ENCODE measurements around the gene NKAIN2. TPM values are rescaled to one million over a fixed set of nuclear protein-coding genes. Genes with fewer than 3 reads are reported as not detected.

NKAIN2 gene
- total RNA-seq, 4 donors from 2014 or later: 0.31 to 0.58 (median 0.39) TPM; not detected in 1

- Histone ChIP-seq H3K4me3 (no peak overlapping the region), H3K27ac (no peak overlapping the region), H3K9me3 (no peaks in the 10 kb centered on the region), H3K4me1 (no peaks in the 10 kb centered on the region), H3K27me3 (no peaks in the 10 kb centered on the region), H3K36me3 (no peaks in the 10 kb centered on the region)
- in situ Hi-C loops (cut with MboI; ENCODE audit: low sequenced_read_pairs in 4 of 4): no loop called here
- DNase-seq: no peak
- TF ChIP-seq POLR2A (IDR thresholded peaks at IDR 0.05): no peak
- no peak for TF ChIP-seq CTCF (IDR thresholded peaks at IDR 0.05 in 4 of 5, conservative IDR thresholded peaks at IDR 0.05 in 1 of 5)
- ATAC-seq: no peak
- intact Hi-C loops (cut with DNase I; ENCODE audit: low total_unique reads): no loop called here
These were observed 506.5 kb downstream of the NKAIN2 start for GRCh38 chr6:124310139-124310538.

- H3K27ac ChIP-seq: no peak overlapping the region
- H3K9me3 ChIP-seq: no peaks in the 10 kb centered on the region
- ATAC-seq (no peak), DNase-seq (no peak)
- no peaks in the 10 kb centered on the region for H3K36me3 ChIP-seq
- no peaks in the 10 kb centered on the region for H3K4me1 ChIP-seq
- no peaks in the 10 kb centered on the region for H3K27me3 ChIP-seq
- in situ Hi-C loops (cut with MboI; ENCODE audit: low sequenced_read_pairs in 4 of 4): no loop called here
- intact Hi-C loops (cut with DNase I; ENCODE audit: low total_unique reads): no loop called here
- no peak overlapping the region for H3K4me3 ChIP-seq
- TF ChIP-seq CTCF (IDR thresholded peaks at IDR 0.05 in 4 of 5, conservative IDR thresholded peaks at IDR 0.05 in 1 of 5): no peak
- TF ChIP-seq POLR2A (IDR thresholded peaks at IDR 0.05): no peak
These were observed 515.7 kb downstream of the NKAIN2 start for GRCh38 chr6:124319410-124319809.

GRCh38 chr6:124324237-124324636, 520.6 kb downstream of the NKAIN2 start:
- in situ Hi-C loops (cut with MboI; ENCODE audit: low sequenced_read_pairs in 4 of 4) (no loop called here), intact Hi-C loops (cut with DNase I; ENCODE audit: low total_unique reads) (no loop called here)
- H3K27ac ChIP-seq: no peak overlapping the region
- TF ChIP-seq CTCF (IDR thresholded peaks at IDR 0.05 in 4 of 5, conservative IDR thresholded peaks at IDR 0.05 in 1 of 5) (no peak), POLR2A (IDR thresholded peaks at IDR 0.05) (no peak)
- ATAC-seq (no peak), DNase-seq (no peak)
- H3K9me3 ChIP-seq: no peaks in the 10 kb centered on the region
- H3K4me1 ChIP-seq: no peaks in the 10 kb centered on the region
- no peaks in the 10 kb centered on the region for H3K36me3 ChIP-seq
- H3K4me3 ChIP-seq: no peak overlapping the region
- H3K27me3 ChIP-seq: no peaks in the 10 kb centered on the region

- DNase-seq (no peak), ATAC-seq (no peak)
- no peak overlapping the region for H3K4me3 ChIP-seq
- H3K27me3 ChIP-seq: no peaks in the 10 kb centered on the region
- in situ Hi-C loops (cut with MboI; ENCODE audit: low sequenced_read_pairs in 4 of 4) (loop anchor here in 1 of 4 donors (5.0 kb wide), 1 partner anchor 367 kb away; no protein-coding TSS in a partner anchor), intact Hi-C loops (cut with DNase I; ENCODE audit: low total_unique reads) (no loop called here)
- TF ChIP-seq CTCF (IDR thresholded peaks at IDR 0.05 in 4 of 5, conservative IDR thresholded peaks at IDR 0.05 in 1 of 5): no peak
- no peak overlapping the region for H3K27ac ChIP-seq
- H3K9me3 ChIP-seq: no peaks in the 10 kb centered on the region
- H3K4me1 ChIP-seq: no peaks in the 10 kb centered on the region
- no peaks in the 10 kb centered on the region for H3K36me3 ChIP-seq
These were observed 526.5 kb downstream of the NKAIN2 start for GRCh38 chr6:124330197-124330596.

GRCh38 chr6:124334359-124334758, 530.7 kb downstream of the NKAIN2 start:
- no peak for DNase-seq
- no peak for ATAC-seq
- no peaks in the 10 kb centered on the region for H3K4me1 ChIP-seq
- no peak for TF ChIP-seq CTCF (IDR thresholded peaks at IDR 0.05 in 4 of 5, conservative IDR thresholded peaks at IDR 0.05 in 1 of 5)
- H3K27me3 ChIP-seq: no peaks in the 10 kb centered on the region
- in situ Hi-C loops (cut with MboI; ENCODE audit: low sequenced_read_pairs in 4 of 4) (loop anchor here in 1 of 4 donors (5.0 kb wide), 1 partner anchor 363 kb away; no protein-coding TSS in a partner anchor), intact Hi-C loops (cut with DNase I; ENCODE audit: low total_unique reads) (no loop called here)
- H3K9me3 ChIP-seq: no peaks in the 10 kb centered on the region
- no peaks in the 10 kb centered on the region for H3K36me3 ChIP-seq
- no peak overlapping the region for H3K4me3 ChIP-seq
- no peak overlapping the region for H3K27ac ChIP-seq
